GM19351 (cell line): Measurements from ENCODE around the gene LRIG2.
A peak's percentile ranks its signal among the peaks of the same experiment; 100 is the strongest.
"Not testable (repeated sequence)": the region's sequence is repeated elsewhere in the genome, so short reads cannot be mapped to it uniquely, and the experiment has no call there.

Experiments used
- ATAC-seq: cut with Tn5 transposase; IDR thresholded peaks from one replicate; pipeline ENCODE4 v1.9.1; 2021; ENCODE audit warnings: mild to moderate bottlenecking, moderate library complexity; ENCODE audit not compliant: unreplicated experiment

The LRIG2 gene

GRCh38 chr1:113158743-113159142 lies 85.7 kb downstream of the LRIG2 start:
- not testable (repeated sequence) for ATAC-seq

- ATAC-seq = no peak
Observed at GRCh38 chr1:113166473-113166872, 93.5 kb downstream of the LRIG2 start.

- no peak for ATAC-seq
Observed at GRCh38 chr1:113168946-113169345, 95.9 kb downstream of the LRIG2 start.

- no peak for ATAC-seq
Observed at GRCh38 chr1:113169591-113169990, 96.6 kb downstream of the LRIG2 start.

- peak; percentile 94 for ATAC-seq
Observed at GRCh38 chr1:113170519-113170918, 97.5 kb downstream of the LRIG2 start.

GRCh38 chr1:113178106-113178505 lies 105.1 kb downstream of the LRIG2 start:
- peak; percentile 85 for ATAC-seq

GRCh38 chr1:113178522-113178921 lies 105.5 kb downstream of the LRIG2 start:
- ATAC-seq = no peak
